ENCODE results near the gene ENDOU.

- TF ChIP-seq POLR2A (IDR thresholded peaks at IDR 0.05; ENCODE audit: low read depth, low read length) (no peak), POLR2AphosphoS5 (IDR thresholded peaks at IDR 0.05; ENCODE audit: low read depth, low read length) (no peak), TAF1 (IDR thresholded peaks at IDR 0.05; ENCODE audit: low read depth, low read length) (no peak)
These were observed 7.2 kb upstream of the ENDOU start for GRCh38 chr12:47732504-47732903.

Measured in GM12891 (cell line).